Hepatocyte (in vitro differentiated cells): ENCODE results near the gene PPP2R5C. TPM values are rescaled to one million over a fixed set of nuclear protein-coding genes. Genes with fewer than 3 reads are reported as not detected.

ENCODE experiments used
- DNase-seq: peaks from one replicate; pipeline ENCODE4 v3.0.0-alpha.2; 2016; ENCODE audit warnings: low spot score
- H2AFZ ChIP-seq: fragments of 200-600 bp; sonication (generic); 2 replicates; pipeline ENCODE4 v1.6.0; 2016; ENCODE audit warnings: antibody characterized with exemption, mild to moderate bottlenecking
- H3K27ac ChIP-seq: fragments of 200-600 bp; sonication (generic); 2 replicates; pipeline ENCODE4 v1.5.1; 2016; ENCODE audit warnings: mild to moderate bottlenecking
- H3K27me3 ChIP-seq: fragments of 200-600 bp; sonication (generic); 2 replicates; pipeline ENCODE4 v1.6.1; 2016
- H3K36me3 ChIP-seq: fragments of 200-600 bp; sonication (generic); replicated peaks from 2 replicates; pipeline ENCODE4 v1.5.1; 2016; ENCODE audit warnings: low read depth; ENCODE audit not compliant: insufficient read depth
- H3K4me1 ChIP-seq: fragments of 200-600 bp; sonication (generic); 2 replicates; pipeline ENCODE4 v1.5.1; 2016; ENCODE audit warnings: mild to moderate bottlenecking, moderate library complexity; ENCODE audit not compliant: insufficient read depth
- H3K4me2 ChIP-seq: fragments of 200-600 bp; sonication (generic); 2 replicates; pipeline ENCODE4 v1.6.0; 2016
- H3K4me3 ChIP-seq: fragments of 200-600 bp; sonication (generic); 2 replicates; pipeline ENCODE4 v1.5.1; 2016; ENCODE audit warnings: mild to moderate bottlenecking
- H3K79me2 ChIP-seq: fragments of 200-600 bp; sonication (generic); 2 replicates; pipeline ENCODE4 v1.6.0; 2017; ENCODE audit warnings: mild to moderate bottlenecking
- H3K9me2 ChIP-seq: fragments of 200-600 bp; sonication (generic); replicated peaks from 2 replicates; pipeline ENCODE4 v1.6.0; 2017; ENCODE audit warnings: mild to moderate bottlenecking; ENCODE audit not compliant: insufficient read depth
- H3K9me3 ChIP-seq: fragments of 200-600 bp; sonication (generic); 2 replicates; pipeline ENCODE4 v1.5.1; 2016; ENCODE audit warnings: low read depth, mild to moderate bottlenecking
- H4K20me1 ChIP-seq: fragments of 200-600 bp; sonication (generic); 2 replicates; pipeline ENCODE4 v1.6.0; 2016; ENCODE audit warnings: mild to moderate bottlenecking; ENCODE audit not compliant: insufficient read depth, poor library complexity, severe bottlenecking
- EZH2 ChIP-seq: fragments of 200-600 bp; sonication (generic); IDR thresholded peaks from 2 replicates; pipeline ENCODE4 v1.6.1; 2016; ENCODE audit warnings: antibody characterized with exemption, mild to moderate bottlenecking, borderline replicate concordance
- EZH2phosphoT487 ChIP-seq: fragments of 200-600 bp; sonication (generic); IDR thresholded peaks from one replicate; pipeline ENCODE4 v1.6.1; 2018; ENCODE audit warnings: antibody characterized with exemption, mild to moderate bottlenecking, low read depth, moderate library complexity; ENCODE audit not compliant: unreplicated experiment, severe bottlenecking
- WGBS: methylation state at CpG from one replicate; pipeline ENCODE4 v1.1.6; 2016; ENCODE audit warnings: low lambda C conversion rate; ENCODE audit errors: missing lambda C conversion rate; 5-methylcytosine and 5-hydroxymethylcytosine counted together
- polyA plus RNA-seq: library from polyadenylated mRNA; unstranded; fragments of >200 nt; fragmentation: Nextera tagmentation; extraction: Ambion mirVana; gene quantifications from 2 replicates; pipeline ENCODE4 v1.2.1, GENCODE V29; 2016
- total RNA-seq: library from RNA; depleted of rRNA; stranded (reverse); fragments of >200 nt; gene quantifications from 2 replicates; pipeline ENCODE4 v1.2.3, GENCODE V29; 2014
- TF ChIP-seq, protein P1 (sequence below): fragments of 200-600 bp; sonication (generic); IDR thresholded peaks from 2 replicates; pipeline ENCODE4 v1.5.1; 2016; ENCODE audit warnings: antibody characterized with exemption, mild to moderate bottlenecking; ENCODE audit not compliant: poor library complexity

PPP2R5C gene
- total and polyA plus RNA-seq, 2 experiments from 2014 or later = 47.4 to 78.0 TPM

DNA sequence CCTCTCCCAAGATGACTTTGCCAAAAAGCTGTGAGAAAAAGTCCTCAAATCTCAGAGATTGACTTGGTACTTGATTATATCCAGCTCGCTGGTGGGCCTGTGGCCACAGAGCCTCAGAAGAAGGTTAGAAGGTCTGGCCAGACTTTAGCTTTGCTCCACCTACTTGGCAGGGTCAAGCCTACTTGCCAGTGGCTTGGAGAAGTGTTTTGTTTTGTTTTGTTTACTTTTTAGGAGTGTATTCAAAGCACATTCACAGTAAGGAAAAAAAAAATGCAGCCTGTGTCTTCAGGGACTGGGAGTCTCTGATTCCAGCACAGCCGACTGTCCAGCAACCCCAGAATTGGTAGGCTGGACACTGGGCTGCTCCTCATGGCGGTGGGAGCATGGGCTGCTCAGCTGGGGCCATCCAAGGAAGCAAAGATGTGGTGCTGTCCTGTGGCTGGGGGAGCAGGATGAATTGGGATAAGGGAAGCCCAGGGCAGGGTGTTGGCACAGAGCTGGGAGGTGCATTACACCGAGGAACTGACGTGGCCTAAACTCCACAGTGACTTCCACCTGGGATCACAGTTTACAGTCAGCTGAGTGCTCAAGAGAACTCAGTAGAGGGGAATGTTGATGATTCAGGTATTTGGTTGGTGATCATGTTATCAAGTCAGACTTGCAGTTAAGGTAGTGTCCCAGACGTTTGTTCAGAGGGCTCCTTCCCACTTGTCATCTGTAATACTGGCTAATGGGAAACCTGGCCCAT lies 73.5 kb downstream of the PPP2R5C start:
- TF ChIP-seq EZH2phosphoT487 (no peak), EZH2 (no peak)
- TF ChIP-seq, protein P1, sequence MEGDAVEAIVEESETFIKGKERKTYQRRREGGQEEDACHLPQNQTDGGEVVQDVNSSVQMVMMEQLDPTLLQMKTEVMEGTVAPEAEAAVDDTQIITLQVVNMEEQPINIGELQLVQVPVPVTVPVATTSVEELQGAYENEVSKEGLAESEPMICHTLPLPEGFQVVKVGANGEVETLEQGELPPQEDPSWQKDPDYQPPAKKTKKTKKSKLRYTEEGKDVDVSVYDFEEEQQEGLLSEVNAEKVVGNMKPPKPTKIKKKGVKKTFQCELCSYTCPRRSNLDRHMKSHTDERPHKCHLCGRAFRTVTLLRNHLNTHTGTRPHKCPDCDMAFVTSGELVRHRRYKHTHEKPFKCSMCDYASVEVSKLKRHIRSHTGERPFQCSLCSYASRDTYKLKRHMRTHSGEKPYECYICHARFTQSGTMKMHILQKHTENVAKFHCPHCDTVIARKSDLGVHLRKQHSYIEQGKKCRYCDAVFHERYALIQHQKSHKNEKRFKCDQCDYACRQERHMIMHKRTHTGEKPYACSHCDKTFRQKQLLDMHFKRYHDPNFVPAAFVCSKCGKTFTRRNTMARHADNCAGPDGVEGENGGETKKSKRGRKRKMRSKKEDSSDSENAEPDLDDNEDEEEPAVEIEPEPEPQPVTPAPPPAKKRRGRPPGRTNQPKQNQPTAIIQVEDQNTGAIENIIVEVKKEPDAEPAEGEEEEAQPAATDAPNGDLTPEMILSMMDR = no peak
- no peak overlapping the region for H3K4me2 ChIP-seq
- WGBS = 88% methylated on average over 6 of the region's 6 CpGs
- H4K20me1 ChIP-seq = peaks cover 58% of the 10 kb centered on the region
- no peaks in the 10 kb centered on the region for H3K9me2 ChIP-seq
- H3K79me2 ChIP-seq = peaks cover 97% of the 10 kb centered on the region
- H3K27me3 ChIP-seq = no peaks in the 10 kb centered on the region
- no peak overlapping the region for H2AFZ ChIP-seq
- H3K36me3 ChIP-seq = no peaks in the 10 kb centered on the region
- no peak overlapping the region for H3K27ac ChIP-seq
- H3K4me3 ChIP-seq = no peak overlapping the region
- H3K4me1 ChIP-seq = no peaks in the 10 kb centered on the region
- DNase-seq = no peak
- no peaks in the 10 kb centered on the region for H3K9me3 ChIP-seq

- WGBS = 99% methylated on average over 11 of the region's 11 CpGs
- H3K79me2 ChIP-seq = peaks cover 96% of the 10 kb centered on the region
- no peak overlapping the region for H3K27ac ChIP-seq
- no peaks in the 10 kb centered on the region for H3K27me3 ChIP-seq
- H4K20me1 ChIP-seq = peaks cover 55% of the 10 kb centered on the region
- no peaks in the 10 kb centered on the region for H3K9me3 ChIP-seq
- TF ChIP-seq EZH2phosphoT487 (no peak), EZH2 (no peak)
- TF ChIP-seq, protein P1 = no peak
- H3K4me2 ChIP-seq = no peak overlapping the region
- H3K9me2 ChIP-seq = no peaks in the 10 kb centered on the region
- no peak overlapping the region for H3K4me3 ChIP-seq
- H2AFZ ChIP-seq = no peak overlapping the region
- H3K36me3 ChIP-seq = no peaks in the 10 kb centered on the region
- no peak for DNase-seq
- no peaks in the 10 kb centered on the region for H3K4me1 ChIP-seq
These were observed 74.1 kb downstream of the PPP2R5C start for GRCh38 chr14:101835566-101835965.

GRCh38 chr14:101836135-101836534 lies 74.6 kb downstream of the PPP2R5C start:
- no peaks in the 10 kb centered on the region for H3K9me2 ChIP-seq
- WGBS = 95% methylated on average over 8 of the region's 8 CpGs
- H4K20me1 ChIP-seq = peaks cover 55% of the 10 kb centered on the region
- H3K27me3 ChIP-seq = no peaks in the 10 kb centered on the region
- H2AFZ ChIP-seq = no peak overlapping the region
- peaks cover 96% of the 10 kb centered on the region for H3K79me2 ChIP-seq
- H3K9me3 ChIP-seq = no peaks in the 10 kb centered on the region
- TF ChIP-seq, protein P1 = no peak
- TF ChIP-seq EZH2 = no peak
- TF ChIP-seq EZH2phosphoT487 = no peak
- no peaks in the 10 kb centered on the region for H3K36me3 ChIP-seq
- DNase-seq = no peak
- no peaks in the 10 kb centered on the region for H3K4me1 ChIP-seq
- no peak overlapping the region for H3K27ac ChIP-seq
- no peak overlapping the region for H3K4me3 ChIP-seq
- no peak overlapping the region for H3K4me2 ChIP-seq
